OCI-LY3 (cell line): ENCODE measurements around the gene IFT122.

ENCODE experiments used
- CTCF ChIP-seq: fragments of 200-600, 300-600 bp; sonication (generic); IDR thresholded peaks from 2 replicates; pipeline ENCODE4 v1.5.1; 2014; ENCODE audit warnings: antibody characterized with exemption, low read length, low read depth
- EZH2phosphoT487 ChIP-seq: fragments of 200-600 bp; shearing (Covaris generic); IDR thresholded peaks from 2 replicates; pipeline ENCODE4 v1.6.1; 2018; ENCODE audit warnings: antibody characterized with exemption, mixed run types, low read depth

DNA sequence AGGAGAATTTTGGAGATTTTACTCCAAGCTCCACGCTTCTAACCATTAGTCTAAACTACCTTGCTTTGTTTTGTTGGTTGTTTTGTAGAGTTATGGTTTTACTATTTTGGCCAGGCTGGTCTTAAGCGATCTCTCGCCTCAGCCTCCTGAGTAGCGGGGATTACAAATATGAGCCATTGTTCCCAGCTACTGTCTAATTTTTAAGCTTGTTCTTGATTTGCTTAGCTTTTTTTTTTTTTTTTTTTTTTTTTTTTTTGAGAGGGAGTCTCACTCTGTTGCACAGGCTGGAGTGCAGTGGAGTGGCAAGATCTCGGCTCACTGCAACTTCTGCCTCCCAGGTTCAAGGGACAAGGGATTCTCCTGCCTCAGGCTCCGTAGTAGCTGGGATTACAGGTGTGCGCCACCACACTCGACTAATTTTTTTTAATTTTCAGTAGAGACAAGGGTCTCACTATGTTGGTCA lies 40.1 kb upstream of the IFT122 start:
- TF ChIP-seq CTCF: no peak
- no peak for TF ChIP-seq EZH2phosphoT487
